HL-60 (cell line): ENCODE measurements around the gene NEK10.

Experiments
- POLR2AphosphoS5 ChIP-seq: IDR thresholded peaks from 2 replicates; pipeline ENCODE4 v1.6.1; 2012; ENCODE audit warnings: low read depth
- REST ChIP-seq: IDR thresholded peaks from 2 replicates; pipeline ENCODE4 v1.6.1; 2012; ENCODE audit warnings: low read depth; ENCODE audit not compliant: insufficient replicate concordance
- TF ChIP-seq, protein P1 (sequence below): IDR thresholded peaks from one replicate; pipeline ENCODE4 v1.5.1; 2011; ENCODE audit warnings: low read length, control low read depth, inconsistent platforms; ENCODE audit not compliant: insufficient read depth

DNA sequence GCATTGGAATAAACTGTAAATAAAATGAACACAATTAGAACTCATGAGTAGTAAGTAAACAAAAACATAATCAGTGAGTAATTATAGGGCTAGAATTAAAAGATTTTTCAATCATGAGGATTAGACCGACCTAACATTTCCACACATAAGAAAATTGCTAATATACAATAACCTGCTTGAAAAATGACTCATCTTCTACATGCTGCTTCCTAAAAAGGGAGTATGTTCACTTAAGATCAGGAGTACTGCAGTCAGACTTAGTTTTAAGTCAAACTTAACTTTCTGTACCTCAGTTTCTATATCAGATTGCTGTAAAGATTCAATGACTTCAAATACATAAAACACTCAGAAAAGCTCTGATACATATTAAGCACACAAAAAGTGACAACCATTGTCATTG, 22.6 kb upstream of the NEK10 start:
- TF ChIP-seq, protein P1, sequence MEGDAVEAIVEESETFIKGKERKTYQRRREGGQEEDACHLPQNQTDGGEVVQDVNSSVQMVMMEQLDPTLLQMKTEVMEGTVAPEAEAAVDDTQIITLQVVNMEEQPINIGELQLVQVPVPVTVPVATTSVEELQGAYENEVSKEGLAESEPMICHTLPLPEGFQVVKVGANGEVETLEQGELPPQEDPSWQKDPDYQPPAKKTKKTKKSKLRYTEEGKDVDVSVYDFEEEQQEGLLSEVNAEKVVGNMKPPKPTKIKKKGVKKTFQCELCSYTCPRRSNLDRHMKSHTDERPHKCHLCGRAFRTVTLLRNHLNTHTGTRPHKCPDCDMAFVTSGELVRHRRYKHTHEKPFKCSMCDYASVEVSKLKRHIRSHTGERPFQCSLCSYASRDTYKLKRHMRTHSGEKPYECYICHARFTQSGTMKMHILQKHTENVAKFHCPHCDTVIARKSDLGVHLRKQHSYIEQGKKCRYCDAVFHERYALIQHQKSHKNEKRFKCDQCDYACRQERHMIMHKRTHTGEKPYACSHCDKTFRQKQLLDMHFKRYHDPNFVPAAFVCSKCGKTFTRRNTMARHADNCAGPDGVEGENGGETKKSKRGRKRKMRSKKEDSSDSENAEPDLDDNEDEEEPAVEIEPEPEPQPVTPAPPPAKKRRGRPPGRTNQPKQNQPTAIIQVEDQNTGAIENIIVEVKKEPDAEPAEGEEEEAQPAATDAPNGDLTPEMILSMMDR: no peak
- TF ChIP-seq REST (no peak), POLR2AphosphoS5 (no peak)
